Measurements from ENCODE around the gene TTF1.

The TTF1 gene

DNA sequence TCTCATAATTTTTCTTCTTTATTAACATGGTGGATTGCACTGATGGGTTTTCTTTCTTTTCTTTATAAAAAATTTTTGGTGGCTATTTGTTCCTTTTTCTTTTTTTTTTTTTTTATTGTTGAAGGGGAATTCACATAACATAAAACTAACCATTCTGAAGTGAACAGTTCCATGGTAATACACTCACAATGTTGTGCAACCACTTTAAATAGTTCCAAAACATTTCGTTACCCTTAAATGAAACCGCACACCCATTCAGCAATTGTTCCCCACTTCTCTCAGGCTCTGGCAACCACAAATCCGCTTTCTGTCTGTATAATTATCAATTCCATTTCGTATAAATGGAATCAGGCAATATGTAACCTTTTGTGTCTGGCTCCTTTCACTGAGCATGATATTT is 40.2 kb downstream of the TTF1 start:
- ATAC-seq (replicated peaks) (no peak), DNase-seq (no peak)
- Mint-ChIP-seq H3K9me3 (no peaks in the 10 kb centered on the region), H3K27ac (no peak overlapping the region), H3K27me3 (no peaks in the 10 kb centered on the region), H3K36me3 (peaks cover 0 to 4% of the 10 kb centered on the region in 2 donors), H3K4me1 (peaks cover 10 to 18% of the 10 kb centered on the region in 2 donors), H3K4me3 (no peak overlapping the region)

GRCh38 chr9:132365986-132366385 is 40.7 kb downstream of the TTF1 start:
- Mint-ChIP-seq H3K36me3 (peaks cover 0 to 4% of the 10 kb centered on the region in 2 donors), H3K4me1 (peaks cover 10 to 18% of the 10 kb centered on the region in 2 donors), H3K27ac (no peak overlapping the region), H3K4me3 (no peak overlapping the region), H3K9me3 (no peaks in the 10 kb centered on the region), H3K27me3 (no peaks in the 10 kb centered on the region)
- ATAC-seq (replicated peaks): no peak
- no peak for DNase-seq

DNA sequence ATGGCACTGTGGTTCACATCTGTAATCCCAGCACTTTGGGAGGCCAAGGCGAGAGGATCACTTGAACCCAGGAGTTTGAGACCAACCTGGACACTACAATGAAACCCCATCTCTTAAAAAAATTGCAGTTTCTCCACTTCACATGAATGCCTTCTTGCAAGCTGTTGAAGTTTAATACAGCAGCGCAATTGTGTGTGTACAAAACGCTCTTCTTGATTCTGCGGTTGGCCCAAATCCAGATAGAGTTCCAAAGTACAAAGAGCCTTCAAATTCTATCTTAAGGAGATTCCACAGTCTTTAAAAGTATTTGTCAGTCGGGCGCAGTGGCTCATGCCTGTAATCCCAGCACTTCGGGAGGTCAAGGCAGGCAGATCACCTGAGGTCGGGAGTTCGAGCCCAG is 42.6 kb downstream of the TTF1 start:
- no peaks in the 10 kb centered on the region for H3K36me3 Mint-ChIP-seq
- no peak overlapping the region for H3K27ac Mint-ChIP-seq
- H3K4me3 Mint-ChIP-seq: no peak overlapping the region
- H3K27me3 Mint-ChIP-seq: no peaks in the 10 kb centered on the region
- ATAC-seq (replicated peaks) (no peak), DNase-seq (no peak)
- no peaks in the 10 kb centered on the region for H3K9me3 Mint-ChIP-seq
- peaks cover 10 to 20% of the 10 kb centered on the region in 2 donors for H3K4me1 Mint-ChIP-seq

- no peak overlapping the region for H3K4me3 Mint-ChIP-seq
- H3K9me3 Mint-ChIP-seq: peaks cover 4% of the 10 kb centered on the region in 2 donors
- H3K4me1 Mint-ChIP-seq: peaks cover 18 to 31% of the 10 kb centered on the region in 2 donors
- H3K27me3 Mint-ChIP-seq: no peaks in the 10 kb centered on the region
- ATAC-seq (replicated peaks): no peak
- no peak overlapping the region for H3K27ac Mint-ChIP-seq
- peaks cover 16 to 17% of the 10 kb centered on the region in 2 donors for H3K36me3 Mint-ChIP-seq
- no peak for DNase-seq
These were observed 48.9 kb downstream of the TTF1 start for GRCh38 chr9:132357764-132358163.

DNA sequence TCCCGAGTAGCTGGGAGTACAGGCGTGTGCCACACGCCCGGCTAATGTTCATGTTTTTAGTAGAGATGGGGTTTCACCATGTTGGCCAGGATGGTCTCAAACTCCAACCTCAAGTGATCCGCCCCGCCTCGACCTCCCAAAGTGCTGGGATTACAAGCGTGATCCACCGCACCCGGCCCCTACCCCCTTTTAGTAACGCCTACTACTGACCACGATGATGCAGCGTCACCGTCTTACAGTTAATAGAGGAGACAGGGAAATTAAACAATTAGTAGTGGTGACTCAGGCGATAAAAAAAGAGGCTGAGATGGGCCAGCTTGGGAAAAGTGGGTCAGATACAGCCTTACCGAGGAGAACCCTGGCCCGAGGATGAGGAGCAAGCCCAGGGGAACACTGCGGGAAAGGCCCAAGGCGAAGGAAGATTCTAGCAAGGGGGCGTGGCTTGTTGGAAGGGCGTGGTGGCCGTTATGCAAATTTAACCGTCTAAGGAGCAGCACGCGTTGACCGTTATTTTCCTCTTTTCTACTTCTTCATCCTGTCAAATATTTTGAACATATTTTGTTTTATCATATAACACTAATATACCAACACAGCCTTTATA is 50.2 kb downstream of the TTF1 start:
- no peak for ATAC-seq (replicated peaks)
- DNase-seq: no peak
- peaks cover 22 to 25% of the 10 kb centered on the region in 2 donors for H3K36me3 Mint-ChIP-seq
- H3K27ac Mint-ChIP-seq: peak overlapping the region; percentile 84
- H3K9me3 Mint-ChIP-seq: peaks cover 4% of the 10 kb centered on the region in 2 donors
- peak overlapping the region in 1 of 2 donors; percentile 46 for H3K4me3 Mint-ChIP-seq
- H3K4me1 Mint-ChIP-seq: peaks cover 26 to 44% of the 10 kb centered on the region in 2 donors
- H3K27me3 Mint-ChIP-seq: no peaks in the 10 kb centered on the region

DNA sequence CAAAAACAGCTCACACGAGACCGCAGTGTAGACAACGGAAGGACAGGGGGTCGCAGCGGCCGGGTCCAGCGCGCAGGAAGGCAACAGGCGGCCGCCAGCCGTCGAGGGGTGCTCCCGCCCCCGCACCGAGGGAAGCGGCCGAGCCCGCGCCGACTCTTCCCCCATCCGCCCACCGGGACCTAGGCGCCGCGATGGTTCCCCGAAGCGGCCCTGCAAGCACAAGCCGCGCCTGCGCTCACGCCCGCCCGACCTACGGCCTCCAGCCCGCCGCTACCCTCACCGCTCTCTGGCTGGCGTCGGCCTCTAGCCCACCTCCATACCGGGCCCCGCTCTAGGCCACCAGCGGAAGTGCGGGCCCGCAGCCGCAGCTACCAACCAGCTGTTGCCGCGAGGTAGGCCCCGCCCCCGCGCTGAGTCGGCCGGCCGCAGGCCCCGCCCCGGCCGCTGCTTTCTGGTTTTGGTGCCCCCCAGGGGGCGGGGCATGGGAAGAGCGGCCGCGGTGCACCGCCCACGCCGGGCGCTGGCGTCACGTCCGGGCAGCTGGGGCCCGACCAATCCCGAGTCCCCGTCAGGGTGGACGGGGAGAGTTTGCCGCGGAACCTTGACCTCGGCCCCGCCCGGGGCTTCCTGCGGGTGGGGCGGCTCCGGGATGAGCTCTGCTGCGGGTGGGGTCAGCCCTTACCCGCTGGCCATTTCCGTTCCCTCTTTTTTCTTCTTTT is 51.8 kb downstream of the TTF1 start, which contains the start of gene SETX:
Gene SETX (minus strand): TSS at position 350 of the 719 bp plus-strand sequence. CDS start 5,558 bp downstream, outside the sequence.
- ATAC-seq (replicated peaks): peak; percentile 88 to 91
- DNase-seq: peak; percentile 93
- no peaks in the 10 kb centered on the region for H3K27me3 Mint-ChIP-seq
- peaks cover 27 to 47% of the 10 kb centered on the region in 2 donors for H3K4me1 Mint-ChIP-seq
- H3K27ac Mint-ChIP-seq: peak within 1 kb of the TSS; percentile 99
- peaks cover 22 to 29% of the 10 kb centered on the region in 2 donors for H3K36me3 Mint-ChIP-seq
- H3K4me3 Mint-ChIP-seq: peak within 1 kb of the TSS; percentile 94 to 97
- H3K9me3 Mint-ChIP-seq: peaks cover 4% of the 10 kb centered on the region in 2 donors

GRCh38 chr9:132351404-132352045 is 55.1 kb downstream of the TTF1 start:
- peaks cover 30 to 60% of the 10 kb centered on the region in 2 donors for H3K4me1 Mint-ChIP-seq
- peaks cover 31 to 40% of the 10 kb centered on the region in 2 donors for H3K36me3 Mint-ChIP-seq
- DNase-seq: no peak

GRCh38 chr9:132350861-132351315 is 55.8 kb downstream of the TTF1 start:
- H3K9me3 Mint-ChIP-seq: no peaks in the 10 kb centered on the region
- H3K4me3 Mint-ChIP-seq: peak overlapping the region; percentile 61 to 66
- no peak for DNase-seq
- no peaks in the 10 kb centered on the region for H3K27me3 Mint-ChIP-seq
- ATAC-seq (replicated peaks): no peak
- H3K36me3 Mint-ChIP-seq: peaks cover 31 to 40% of the 10 kb centered on the region in 2 donors
- peak overlapping the region; percentile 47 for H3K27ac Mint-ChIP-seq
- H3K4me1 Mint-ChIP-seq: peaks cover 27 to 53% of the 10 kb centered on the region in 2 donors

More at GRCh38 chr9:132351404-132352045, 55.1 kb downstream of the TTF1 start:
- no peak overlapping the region for H3K27ac Mint-ChIP-seq
- no peak for ATAC-seq (replicated peaks)
- no peaks in the 10 kb centered on the region for H3K27me3 Mint-ChIP-seq
- peaks cover 3% of the 10 kb centered on the region in 2 donors for H3K9me3 Mint-ChIP-seq
- H3K4me3 Mint-ChIP-seq: peak overlapping the region; percentile 61 to 97

- Mint-ChIP-seq H3K27ac (peak overlapping the region; percentile 79), H3K27me3 (no peaks in the 10 kb centered on the region), H3K36me3 (peaks cover 29 to 37% of the 10 kb centered on the region in 2 donors), H3K9me3 (no peaks in the 10 kb centered on the region), H3K4me3 (peak overlapping the region; percentile 17 to 26), H3K4me1 (peaks cover 29 to 48% of the 10 kb centered on the region in 2 donors)
- DNase-seq (no peak), ATAC-seq (replicated peaks) (peak in 1 of 2 donors; percentile 25)
These were observed 58.0 kb downstream of the TTF1 start for GRCh38 chr9:132348676-132349075.

DNA sequence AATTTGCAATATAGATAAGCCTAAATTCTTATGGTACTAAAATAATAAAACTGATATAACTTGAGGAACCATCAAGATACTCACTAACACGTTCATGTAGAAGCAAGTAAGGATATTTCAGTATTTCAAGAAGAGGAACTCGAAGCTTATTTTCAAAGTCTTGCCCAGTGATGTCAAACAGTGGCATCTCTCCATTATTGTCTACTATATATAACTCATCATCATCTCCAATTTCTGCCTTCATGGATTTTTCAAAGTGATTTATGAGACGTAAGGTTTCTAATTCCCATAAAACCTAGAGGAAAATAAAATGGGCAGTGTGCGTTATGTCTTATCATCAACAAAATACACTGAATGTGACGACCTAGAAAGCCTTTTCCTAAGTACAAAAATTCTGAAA is 60.5 kb downstream of the TTF1 start:
- H3K4me3 Mint-ChIP-seq: no peak overlapping the region
- no peaks in the 10 kb centered on the region for H3K9me3 Mint-ChIP-seq
- DNase-seq: no peak
- ATAC-seq (replicated peaks): no peak
- peaks cover 27 to 33% of the 10 kb centered on the region in 2 donors for H3K36me3 Mint-ChIP-seq
- H3K4me1 Mint-ChIP-seq: peaks cover 14 to 24% of the 10 kb centered on the region in 2 donors
- no peak overlapping the region for H3K27ac Mint-ChIP-seq
- H3K27me3 Mint-ChIP-seq: no peaks in the 10 kb centered on the region

GRCh38 chr9:132341177-132341840 is 65.3 kb downstream of the TTF1 start:
- H3K27me3 Mint-ChIP-seq: no peaks in the 10 kb centered on the region
- H3K4me3 Mint-ChIP-seq: no peak overlapping the region
- DNase-seq (no peak), ATAC-seq (replicated peaks) (no peak)
- H3K9me3 Mint-ChIP-seq: no peaks in the 10 kb centered on the region
- H3K27ac Mint-ChIP-seq: peak overlapping the region; percentile 86
- H3K4me1 Mint-ChIP-seq: peaks cover 7 to 10% of the 10 kb centered on the region in 2 donors
- H3K36me3 Mint-ChIP-seq: peaks cover 32 to 44% of the 10 kb centered on the region in 2 donors

GRCh38 chr9:132334364-132334763 is 72.3 kb downstream of the TTF1 start:
- Mint-ChIP-seq H3K4me1 (peaks cover 4 to 10% of the 10 kb centered on the region in 2 donors), H3K27ac (no peak overlapping the region), H3K9me3 (no peaks in the 10 kb centered on the region), H3K4me3 (no peak overlapping the region), H3K36me3 (peaks cover 41 to 49% of the 10 kb centered on the region in 2 donors), H3K27me3 (no peaks in the 10 kb centered on the region)
- ATAC-seq (replicated peaks): no peak
- no peak for DNase-seq

GRCh38 chr9:132333556-132333955 is 73.1 kb downstream of the TTF1 start:
- no peak for DNase-seq
- no peaks in the 10 kb centered on the region for H3K9me3 Mint-ChIP-seq
- peaks cover 4 to 10% of the 10 kb centered on the region in 2 donors for H3K4me1 Mint-ChIP-seq
- no peak for ATAC-seq (replicated peaks)
- H3K27me3 Mint-ChIP-seq: no peaks in the 10 kb centered on the region
- H3K27ac Mint-ChIP-seq: no peak overlapping the region
- H3K4me3 Mint-ChIP-seq: no peak overlapping the region
- peaks cover 44 to 50% of the 10 kb centered on the region in 2 donors for H3K36me3 Mint-ChIP-seq

DNA sequence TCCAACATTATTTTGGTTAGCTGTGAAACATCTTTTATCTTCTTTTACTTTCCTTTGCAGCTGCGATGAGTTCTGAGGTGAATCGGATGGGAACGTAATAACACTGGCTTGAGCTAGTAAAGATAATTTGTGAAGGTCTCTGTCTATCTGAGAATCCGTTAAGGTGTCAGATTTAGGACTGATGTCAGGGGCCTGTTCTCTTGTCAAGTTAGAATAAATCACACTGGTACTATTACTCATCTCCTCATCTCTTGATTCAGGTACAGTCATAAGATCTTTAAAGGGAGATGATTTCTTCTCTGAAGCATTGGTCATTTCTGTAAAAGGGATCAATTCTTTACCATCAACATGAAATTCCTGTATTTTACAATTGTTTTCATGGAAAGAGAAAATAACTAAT is 78.1 kb downstream of the TTF1 start:
- no peak for DNase-seq
- Mint-ChIP-seq H3K27me3 (no peaks in the 10 kb centered on the region), H3K9me3 (peaks cover 0 to 4% of the 10 kb centered on the region in 2 donors), H3K36me3 (peaks cover 56 to 75% of the 10 kb centered on the region in 2 donors), H3K4me3 (no peak overlapping the region), H3K27ac (peak overlapping the region; percentile 47), H3K4me1 (peaks cover 6 to 25% of the 10 kb centered on the region in 2 donors)
- ATAC-seq (replicated peaks): no peak
